GM12801 (cell line): ENCODE results near the gene EXOC1L.

ENCODE experiments used
- CTCF ChIP-seq: IDR thresholded peaks from one replicate; pipeline ENCODE4 v1.5.1; 2011; ENCODE audit warnings: control low read depth; ENCODE audit not compliant: insufficient read length; ENCODE audit errors: extremely low read depth

EXOC1L gene

GRCh38 chr4:55884093-55884850 lies 64.7 kb downstream of the EXOC1L start:
- TF ChIP-seq CTCF: no peak

GRCh38 chr4:55884851-55885219 lies 65.2 kb downstream of the EXOC1L start:
- no peak for TF ChIP-seq CTCF
